Endothelial cell of umbilical vein (primary cell): Measurements from ENCODE around the gene MN1. TPM values are rescaled to one million over a fixed set of nuclear protein-coding genes. Genes with fewer than 3 reads are reported as not detected.

ENCODE experiments used
- BruUV-seq: library from RNA; stranded (reverse); fragments of 400-500 nt; replicated peaks from 2 replicates; lab custom pipeline; 2021; lab: Mats Ljungman, UMichigan
- CTCF ChIA-PET: fragments of 300-600, 350-600 bp; sonication (Branson Sonifier 250); formaldehyde crosslinking; loops from one replicate; lab custom pipeline; 2021; ENCODE audit warnings: antibody characterized with exemption, inconsistent platforms; lab: Charles Lee
- POLR2A ChIA-PET: fragments of 300-600, 350-600 bp; sonication (Branson Sonifier 250); formaldehyde crosslinking; loops from one replicate; lab custom pipeline; 2021; ENCODE audit warnings: antibody characterized with exemption, inconsistent platforms; lab: Charles Lee
- DNase-seq: peaks from one replicate; pipeline ENCODE4 v3.0.0-alpha.2; 2011; ENCODE audit warnings: low read depth, low spot score
- FAIRE-seq: peaks from 2 replicates; lab custom pipeline; 2011; peaks lifted over from hg19 to GRCh38; lab: Jason Lieb, UNC
- H2AFZ ChIP-seq: 2 replicates; pipeline ENCODE4 v1.6.0; 2012; ENCODE audit warnings: low read depth, low read length, control low read depth, inconsistent platforms
- H3K27ac ChIP-seq: 2 replicates; pipeline ENCODE4 v1.5.1; 2011; ENCODE audit warnings: low read depth, mild to moderate bottlenecking, control low read depth, low read length, moderate library complexity; ENCODE audit not compliant: insufficient read depth
- H3K27me3 ChIP-seq, 2 experiments: 2 replicates each; pipeline versions ENCODE4 v1.6.0 to v1.6.1; 2011; ENCODE audit warnings: low read length in 2 of 2, mixed read lengths in 1 of 2; ENCODE audit not compliant: control insufficient read depth in 2 of 2, insufficient read depth in 2 of 2
- H3K36me3 ChIP-seq, 2 experiments: 2 replicates in 1 of 2; 3 replicates in 1 of 2; pipeline ENCODE4 v1.5.1; 2011; ENCODE audit warnings: low read length in 2 of 2, mild to moderate bottlenecking in 1 of 2, moderate library complexity in 1 of 2; ENCODE audit not compliant: control insufficient read depth in 2 of 2, insufficient read depth in 2 of 2; ENCODE audit errors: extremely low read depth in 1 of 2
- H3K4me1 ChIP-seq: 3 replicates; pipeline ENCODE4 v1.5.1; 2011; ENCODE audit warnings: mild to moderate bottlenecking, low read length; ENCODE audit not compliant: control insufficient read depth, insufficient read depth; ENCODE audit errors: extremely low read depth
- H3K4me2 ChIP-seq: 2 replicates; pipeline ENCODE4 v1.6.1; 2011; ENCODE audit warnings: low read length, control low read depth, mixed read lengths; ENCODE audit not compliant: insufficient read depth
- H3K4me3 ChIP-seq, 3 experiments: fragments of 200-600 bp in 1 of 3; sonication (generic), shearing (Covaris generic) in 1 of 3; replicated peaks in 1 of 3; 2 replicates each; pipeline ENCODE4 v1.5.1; 2011 to 2016; ENCODE audit warnings: control low read depth in 3 of 3, low read length in 3 of 3, mild to moderate bottlenecking in 2 of 3, inconsistent platforms in 1 of 3, low read depth in 1 of 3, moderate library complexity in 1 of 3; ENCODE audit not compliant: insufficient read depth in 1 of 3
- H3K79me2 ChIP-seq: 2 replicates; pipeline ENCODE4 v1.6.0; 2012; ENCODE audit warnings: low read length, inconsistent platforms; ENCODE audit not compliant: control insufficient read depth, insufficient read depth
- H3K9ac ChIP-seq: replicated peaks from 2 replicates; pipeline ENCODE3; 2011; ENCODE audit warnings: low read length, control low read depth; ENCODE audit not compliant: insufficient read depth; ENCODE audit errors: extremely low read depth
- H3K9me1 ChIP-seq: replicated peaks from 3 replicates; pipeline ENCODE4 v1.6.0; 2011; ENCODE audit warnings: mild to moderate bottlenecking, low read length; ENCODE audit not compliant: control insufficient read depth, insufficient read depth; ENCODE audit errors: extremely low read depth
- H3K9me3 ChIP-seq: replicated peaks from 2 replicates; pipeline ENCODE4 v1.5.1; 2012; ENCODE audit warnings: low read length, inconsistent platforms; ENCODE audit not compliant: control insufficient read depth, insufficient read depth
- H4K20me1 ChIP-seq: replicated peaks from 2 replicates; pipeline ENCODE3; 2011; ENCODE audit warnings: mild to moderate bottlenecking, low read length; ENCODE audit not compliant: control insufficient read depth, insufficient read depth; ENCODE audit errors: extremely low read depth
- EZH2 ChIP-seq: IDR thresholded peaks from 2 replicates; pipeline ENCODE4 v1.6.1; 2012; ENCODE audit warnings: borderline replicate concordance, low read depth, mild to moderate bottlenecking, moderate library complexity, low read length, inconsistent platforms; ENCODE audit not compliant: severe bottlenecking
- FOS ChIP-seq: IDR thresholded peaks from 2 replicates; pipeline ENCODE4 v1.6.1; 2011; ENCODE audit warnings: mild to moderate bottlenecking, low read length, moderate library complexity, borderline replicate concordance; ENCODE audit not compliant: insufficient read depth
- GATA2 ChIP-seq: IDR thresholded peaks from 2 replicates; pipeline ENCODE4 v1.7.0; 2011; ENCODE audit warnings: low read depth, mild to moderate bottlenecking, moderate library complexity, mixed read lengths, low read length; ENCODE audit not compliant: insufficient read length, insufficient read depth
- JUN ChIP-seq: IDR thresholded peaks from 2 replicates; pipeline ENCODE4 v1.6.1; 2011; ENCODE audit warnings: borderline replicate concordance, low read depth; ENCODE audit not compliant: insufficient read length, insufficient read depth
- MYC ChIP-seq: IDR thresholded peaks from one replicate; pipeline ENCODE4 v1.6.1; 2011; ENCODE audit warnings: mild to moderate bottlenecking, low read depth, low read length
- POLR2A ChIP-seq: IDR thresholded peaks from 2 replicates; pipeline ENCODE4 v1.6.1; 2012; ENCODE audit warnings: low read depth, mild to moderate bottlenecking, control low read depth, low read length
- POLR2AphosphoS5 ChIP-seq: IDR thresholded peaks from 2 replicates; pipeline ENCODE4 v1.6.1; 2012; ENCODE audit warnings: low read depth, mild to moderate bottlenecking, control low read depth, low read length, moderate library complexity; ENCODE audit not compliant: insufficient read depth
- dilution Hi-C: fragments of 300-500 bp; cut with MboI; formaldehyde crosslinking; loops from one replicate; pipeline ENCODE4 v1.15.0; 2019; ENCODE audit warnings: low sequenced_read_pairs; ENCODE audit not compliant: extremely low pct_ligation_motif_present
- intact Hi-C: fragments of 100-400 bp; cut with micrococcal nuclease; formaldehyde crosslinking; loops from one replicate; pipeline ENCODE4 v1.10.0; 2022
- polyA plus RNA-seq, 4 experiments: library from polyadenylated mRNA; depleted of rRNA in 3 of 4; stranded (reverse) in 3 of 4; unstranded in 1 of 4; fragments of >200 nt; gene quantifications; 2 replicates each; pipeline versions ENCODE4 v1.2.1 to v1.2.3, GENCODE V29; 2011 to 2012; ENCODE audit warnings: missing spikeins in 1 of 4
- total RNA-seq: library from RNA; stranded (reverse); gene quantifications from 2 replicates; pipeline ENCODE4 v1.2.3, GENCODE V29; 2021
- TF ChIP-seq, protein P1 (sequence below): IDR thresholded peaks from 2 replicates; pipeline ENCODE4 v1.6.1; 2011; ENCODE audit not compliant: insufficient read depth, insufficient read length
- TF ChIP-seq, protein P2 (sequence below), 2 donors: IDR thresholded peaks; 1 replicate in 1 of 2; 2 replicates in 1 of 2; pipeline ENCODE4 v1.5.1; 2011; ENCODE audit warnings: low read length in 2 of 2, mild to moderate bottlenecking in 2 of 2, moderate library complexity in 2 of 2, control low read depth in 1 of 2, inconsistent platforms in 1 of 2, low read depth in 1 of 2; ENCODE audit not compliant: insufficient read depth in 1 of 2; ENCODE audit errors: extremely low read depth in 1 of 2

The MN1 gene
- total and polyA plus RNA-seq, 2 donors (not counting 3 experiments of a cell fraction or from before 2014, with no cell fraction given), result 3.8 to 5.2 TPM

DNA sequence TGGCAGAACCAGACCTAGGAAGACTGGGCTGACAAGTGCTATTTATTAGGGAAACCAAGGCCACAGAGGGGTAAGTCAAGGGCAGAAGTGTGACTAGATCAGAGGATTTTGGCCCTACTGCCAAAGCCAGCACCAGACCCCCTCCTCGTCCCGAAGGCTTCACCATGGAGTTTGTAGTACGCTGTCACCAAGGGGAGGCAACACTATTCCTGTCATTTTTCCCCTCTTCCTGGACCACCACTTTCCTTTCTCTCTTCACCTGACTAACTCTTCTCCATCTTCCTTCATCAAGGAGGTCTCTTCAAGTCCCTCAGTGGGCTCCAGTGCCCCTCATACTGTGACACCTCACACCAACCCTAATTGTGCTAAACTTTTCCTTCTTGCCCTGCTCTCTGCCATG, 34.9 kb downstream of the MN1 start:
- H3K4me1 ChIP-seq, result no peaks in the 10 kb centered on the region
- no peak overlapping the region for H2AFZ ChIP-seq
- no peaks in the 10 kb centered on the region for H3K27me3 ChIP-seq
- H3K27ac ChIP-seq, result no peak overlapping the region
- no peak for DNase-seq
- BruUV-seq, result no TSS peak
- CTCF ChIA-PET, result no interaction called here
- no peak overlapping the region for H3K4me3 ChIP-seq
- no peaks in the 10 kb centered on the region for H4K20me1 ChIP-seq
- POLR2A ChIA-PET, result no interaction called here
- FAIRE-seq, result no peak
- no peaks in the 10 kb centered on the region for H3K9me3 ChIP-seq
- H3K36me3 ChIP-seq, result no peaks in the 10 kb centered on the region
- no peaks in the 10 kb centered on the region for H3K9me1 ChIP-seq
- dilution Hi-C loops (no loop called here), intact Hi-C loops (no loop called here)
- no peak overlapping the region for H3K9ac ChIP-seq
- TF ChIP-seq EZH2 (no peak), FOS (no peak), MYC (no peak), GATA2 (no peak), POLR2AphosphoS5 (no peak), JUN (no peak), POLR2A (no peak)
- TF ChIP-seq, protein P1, sequence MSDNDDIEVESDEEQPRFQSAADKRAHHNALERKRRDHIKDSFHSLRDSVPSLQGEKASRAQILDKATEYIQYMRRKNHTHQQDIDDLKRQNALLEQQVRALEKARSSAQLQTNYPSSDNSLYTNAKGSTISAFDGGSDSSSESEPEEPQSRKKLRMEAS, result no peak
- TF ChIP-seq, protein P2, sequence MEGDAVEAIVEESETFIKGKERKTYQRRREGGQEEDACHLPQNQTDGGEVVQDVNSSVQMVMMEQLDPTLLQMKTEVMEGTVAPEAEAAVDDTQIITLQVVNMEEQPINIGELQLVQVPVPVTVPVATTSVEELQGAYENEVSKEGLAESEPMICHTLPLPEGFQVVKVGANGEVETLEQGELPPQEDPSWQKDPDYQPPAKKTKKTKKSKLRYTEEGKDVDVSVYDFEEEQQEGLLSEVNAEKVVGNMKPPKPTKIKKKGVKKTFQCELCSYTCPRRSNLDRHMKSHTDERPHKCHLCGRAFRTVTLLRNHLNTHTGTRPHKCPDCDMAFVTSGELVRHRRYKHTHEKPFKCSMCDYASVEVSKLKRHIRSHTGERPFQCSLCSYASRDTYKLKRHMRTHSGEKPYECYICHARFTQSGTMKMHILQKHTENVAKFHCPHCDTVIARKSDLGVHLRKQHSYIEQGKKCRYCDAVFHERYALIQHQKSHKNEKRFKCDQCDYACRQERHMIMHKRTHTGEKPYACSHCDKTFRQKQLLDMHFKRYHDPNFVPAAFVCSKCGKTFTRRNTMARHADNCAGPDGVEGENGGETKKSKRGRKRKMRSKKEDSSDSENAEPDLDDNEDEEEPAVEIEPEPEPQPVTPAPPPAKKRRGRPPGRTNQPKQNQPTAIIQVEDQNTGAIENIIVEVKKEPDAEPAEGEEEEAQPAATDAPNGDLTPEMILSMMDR (IDR thresholded peaks at IDR 0.05; ENCODE audit: extremely low read depth in 1 of 2, insufficient read depth in 1 of 2, low read depth in 1 of 2, low read length in 2 of 2), result no peak
- no peak overlapping the region for H3K4me2 ChIP-seq
- no peaks in the 10 kb centered on the region for H3K79me2 ChIP-seq
